Endothelial cell of coronary artery (primary cell): ENCODE measurements around the gene PROS1. TPM values are rescaled to one million over a fixed set of nuclear protein-coding genes. Genes with fewer than 3 reads are reported as not detected.

Experiments used
- total RNA-seq: library from RNA; depleted of rRNA; stranded (reverse); fragments of >200 nt; gene quantifications from 2 replicates; pipeline ENCODE4 v1.2.3, GENCODE V29; 2014

PROS1 gene
- total RNA-seq = 4.3 and 11.6 TPM in 2 replicates

GRCh38 chr3:93973131-93974126, at the start of gene PROS1:
Gene PROS1 (minus strand): TSS chr3:93973896. CDS start chr3:93973749, 147 bp downstream.

GRCh38 chr3:93979850-93980676, 6.4 kb upstream of the PROS1 start, which contains the start of gene ARL13B:
Gene ARL13B (plus strand): TSS chr3:93980155. CDS start chr3:93980424, 269 bp downstream.

Other genes with a start within 250 kb of the PROS1 start
- gene ARL13B, start 6.3 kb upstream of the PROS1 start, total RNA-seq = 6.7 and 8.9 TPM in 2 replicates
- 0.09 TPM in 1 of 2 replicates, not detected in the other for gene STX19, start 54.7 kb upstream of the PROS1 start, total RNA-seq
- 2.2 and 3.7 TPM in 2 replicates for gene DHFR2, start 89.0 kb upstream of the PROS1 start, total RNA-seq
- gene NSUN3, start 89.2 kb upstream of the PROS1 start, total RNA-seq = 13.2 and 14.0 TPM in 2 replicates